Measurements from ENCODE around the gene SESTD1.
"Not testable (repeated sequence)": the region's sequence is repeated elsewhere in the genome, so short reads cannot be mapped to it uniquely, and the experiment has no call there.

The SESTD1 gene

GRCh38 chr2:179092912-179093311 is 171.7 kb downstream of the SESTD1 start:
- not testable (repeated sequence) for H2BK5ac ChIP-seq (ENCODE audit: low read depth, low read length, poor library complexity); H3K18ac ChIP-seq (ENCODE audit: low read length); H3K4me1 ChIP-seq (ENCODE audit: control insufficient read depth in 1 of 2, insufficient read depth in 2 of 2, low read length in 2 of 2); H3K27me3 ChIP-seq (ENCODE audit: insufficient read depth, low read length); H4K91ac ChIP-seq (ENCODE audit: low read depth, low read length); H2BK12ac ChIP-seq (ENCODE audit: low read length); H3K27ac ChIP-seq (ENCODE audit: low read depth, low read length); H2AK5ac ChIP-seq (ENCODE audit: low read length); H2AFZ ChIP-seq (ENCODE audit: insufficient read depth, low read length, poor library complexity); H3K79me1 ChIP-seq (ENCODE audit: low read length); DNase-seq; H3K4me3 ChIP-seq (ENCODE audit: low read depth, low read length); H4K12ac ChIP-seq (ENCODE audit: low read depth, low read length); H3K9ac ChIP-seq (ENCODE audit: low read length); H3K23ac ChIP-seq (ENCODE audit: low read length); H3K9me3 ChIP-seq (ENCODE audit: insufficient read depth, low read depth, low read length); H3K4ac ChIP-seq (ENCODE audit: low read depth, low read length); H3K14ac ChIP-seq (ENCODE audit: low read length); H4K8ac ChIP-seq (ENCODE audit: low read depth, low read length); H3K79me2 ChIP-seq (ENCODE audit: control insufficient read depth, insufficient read depth, low read length, poor library complexity); H3K4me2 ChIP-seq (ENCODE audit: low read length); H2BK120ac ChIP-seq (ENCODE audit: insufficient read depth, low read length, poor library complexity); H3K36me3 ChIP-seq (ENCODE audit: control insufficient read depth in 1 of 2, insufficient read depth in 2 of 2, low read length in 2 of 2)
- no CpG with 5 or more reads among the region's 4 CpGs for WGBS (ENCODE audit: extremely low coverage, insufficient coverage, insufficient read length)

DNA sequence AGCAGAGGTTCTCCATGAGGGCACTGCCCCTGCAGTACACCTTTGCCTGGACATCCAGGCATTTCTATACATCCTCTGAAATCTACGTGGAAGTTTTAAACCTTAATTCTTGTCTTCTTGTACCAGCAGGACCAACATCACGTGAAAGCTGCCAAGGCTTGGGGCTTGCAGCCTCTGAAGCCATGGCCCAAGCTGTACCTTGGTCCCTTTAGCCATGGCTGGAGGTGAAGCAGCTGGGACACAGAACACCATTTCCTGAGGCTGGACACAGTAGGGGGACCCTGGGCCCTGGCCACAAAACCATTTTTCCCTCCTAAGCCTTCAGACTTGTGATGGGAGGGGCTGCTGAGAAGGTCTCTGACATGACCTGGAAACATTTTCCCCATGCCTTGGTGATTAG is 181.9 kb downstream of the SESTD1 start:
- no peak overlapping the region for H2AFZ ChIP-seq (ENCODE audit: insufficient read depth, low read length, poor library complexity)
- no peak overlapping the region for H2BK120ac ChIP-seq (ENCODE audit: insufficient read depth, low read length, poor library complexity)
- H4K8ac ChIP-seq (ENCODE audit: low read depth, low read length): no peak overlapping the region
- no peaks in the 10 kb centered on the region for H3K27me3 ChIP-seq (ENCODE audit: insufficient read depth, low read length)
- no peak overlapping the region for H2BK5ac ChIP-seq (ENCODE audit: low read depth, low read length, poor library complexity)
- no peak overlapping the region for H4K91ac ChIP-seq (ENCODE audit: low read depth, low read length)
- no peak overlapping the region for H3K9ac ChIP-seq (ENCODE audit: low read length)
- H3K4ac ChIP-seq (ENCODE audit: low read depth, low read length): no peak overlapping the region
- no peaks in the 10 kb centered on the region for H3K36me3 ChIP-seq (ENCODE audit: control insufficient read depth in 1 of 2, insufficient read depth in 2 of 2, low read length in 2 of 2)
- no peak overlapping the region for H4K12ac ChIP-seq (ENCODE audit: low read depth, low read length)
- H3K79me2 ChIP-seq (ENCODE audit: control insufficient read depth, insufficient read depth, low read length, poor library complexity): no peaks in the 10 kb centered on the region
- H2AK5ac ChIP-seq (ENCODE audit: low read length): no peak overlapping the region
- no CpG with 5 or more reads among the region's 2 CpGs for WGBS (ENCODE audit: extremely low coverage, insufficient coverage, insufficient read length)
- H3K27ac ChIP-seq (ENCODE audit: low read depth, low read length): no peak overlapping the region
- H3K79me1 ChIP-seq (ENCODE audit: low read length): no peaks in the 10 kb centered on the region
- no peak overlapping the region for H3K23ac ChIP-seq (ENCODE audit: low read length)
- no peak overlapping the region for H3K14ac ChIP-seq (ENCODE audit: low read length)
- no peak overlapping the region for H3K4me3 ChIP-seq (ENCODE audit: low read depth, low read length)
- no peaks in the 10 kb centered on the region for H3K4me1 ChIP-seq (ENCODE audit: control insufficient read depth in 1 of 2, insufficient read depth in 2 of 2, low read length in 2 of 2)
- H3K9me3 ChIP-seq (ENCODE audit: insufficient read depth, low read depth, low read length): no peaks in the 10 kb centered on the region
- H2BK12ac ChIP-seq (ENCODE audit: low read length): no peak overlapping the region
- DNase-seq: no peak
- no peak overlapping the region for H3K4me2 ChIP-seq (ENCODE audit: low read length)
- H3K18ac ChIP-seq (ENCODE audit: low read length): no peak overlapping the region

DNA sequence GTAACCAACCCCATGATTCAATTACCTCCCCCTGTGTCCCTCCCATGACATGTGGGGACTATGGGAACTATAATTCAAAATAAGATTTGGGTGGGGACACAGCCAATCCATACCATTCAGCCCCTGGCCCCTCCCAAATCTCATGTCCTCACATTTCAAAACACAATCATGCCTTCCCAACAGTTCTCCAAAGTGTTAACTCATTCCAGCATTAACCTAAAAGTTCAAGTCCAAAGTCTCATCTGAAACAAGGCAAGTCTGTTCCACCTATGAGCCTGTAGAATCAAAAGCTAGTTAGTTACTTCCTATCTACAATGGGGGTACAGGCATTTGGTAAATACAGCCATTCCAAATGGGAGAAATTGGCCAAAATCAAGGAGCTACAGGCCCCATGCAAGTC is 182.7 kb downstream of the SESTD1 start:
- Histone ChIP-seq H3K9ac (ENCODE audit: low read length) (no peak overlapping the region), H3K36me3 (ENCODE audit: control insufficient read depth in 1 of 2, insufficient read depth in 2 of 2, low read length in 2 of 2) (no peaks in the 10 kb centered on the region), H2BK12ac (ENCODE audit: low read length) (no peak overlapping the region), H3K27me3 (ENCODE audit: insufficient read depth, low read length) (no peaks in the 10 kb centered on the region), H2BK120ac (ENCODE audit: insufficient read depth, low read length, poor library complexity) (no peak overlapping the region), H3K79me1 (ENCODE audit: low read length) (no peaks in the 10 kb centered on the region), H3K79me2 (ENCODE audit: control insufficient read depth, insufficient read depth, low read length, poor library complexity) (no peaks in the 10 kb centered on the region), H3K4me3 (ENCODE audit: low read depth, low read length) (no peak overlapping the region), H3K9me3 (ENCODE audit: insufficient read depth, low read depth, low read length) (no peaks in the 10 kb centered on the region), H3K4me1 (ENCODE audit: control insufficient read depth in 1 of 2, insufficient read depth in 2 of 2, low read length in 2 of 2) (no peaks in the 10 kb centered on the region), H4K91ac (ENCODE audit: low read depth, low read length) (no peak overlapping the region), H2AFZ (ENCODE audit: insufficient read depth, low read length, poor library complexity) (no peak overlapping the region), H3K14ac (ENCODE audit: low read length) (no peak overlapping the region), H3K27ac (ENCODE audit: low read depth, low read length) (no peak overlapping the region), H3K23ac (ENCODE audit: low read length) (no peak overlapping the region), H2BK5ac (ENCODE audit: low read depth, low read length, poor library complexity) (no peak overlapping the region), H3K4me2 (ENCODE audit: low read length) (no peak overlapping the region), H2AK5ac (ENCODE audit: low read length) (no peak overlapping the region), H4K12ac (ENCODE audit: low read depth, low read length) (no peak overlapping the region), H3K4ac (ENCODE audit: low read depth, low read length) (no peak overlapping the region), H3K18ac (ENCODE audit: low read length) (no peak overlapping the region), H4K8ac (ENCODE audit: low read depth, low read length) (no peak overlapping the region)
- DNase-seq: no peak

DNA sequence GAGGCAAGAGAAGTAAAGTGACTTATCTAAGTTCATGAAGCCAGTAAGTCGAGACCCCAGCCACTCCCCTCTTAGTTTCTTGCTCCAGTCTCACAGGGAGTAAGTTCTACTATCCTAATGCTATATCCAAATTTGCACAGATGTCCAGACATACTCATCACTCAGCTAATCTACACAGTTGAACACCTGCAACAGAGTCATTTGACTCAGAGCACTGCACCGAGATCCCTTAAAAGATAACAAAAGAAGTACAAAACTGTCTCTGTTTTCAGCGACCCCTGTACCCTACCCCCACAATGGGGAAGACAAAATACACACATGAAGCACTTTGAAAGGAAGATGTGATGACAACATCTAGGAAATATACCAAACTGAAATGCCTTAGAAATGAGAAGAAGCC is 192.1 kb downstream of the SESTD1 start:
- Histone ChIP-seq H2AFZ (ENCODE audit: insufficient read depth, low read length, poor library complexity) (no peak overlapping the region), H2BK120ac (ENCODE audit: insufficient read depth, low read length, poor library complexity) (no peak overlapping the region), H4K91ac (ENCODE audit: low read depth, low read length) (no peak overlapping the region), H3K36me3 (ENCODE audit: control insufficient read depth in 1 of 2, insufficient read depth in 2 of 2, low read length in 2 of 2) (no peaks in the 10 kb centered on the region), H2AK5ac (ENCODE audit: low read length) (no peak overlapping the region), H3K79me2 (ENCODE audit: control insufficient read depth, insufficient read depth, low read length, poor library complexity) (no peaks in the 10 kb centered on the region), H4K12ac (ENCODE audit: low read depth, low read length) (no peak overlapping the region), H3K27me3 (ENCODE audit: insufficient read depth, low read length) (no peaks in the 10 kb centered on the region), H3K14ac (ENCODE audit: low read length) (no peak overlapping the region), H3K4me1 (ENCODE audit: control insufficient read depth in 1 of 2, insufficient read depth in 2 of 2, low read length in 2 of 2) (no peaks in the 10 kb centered on the region), H3K4me2 (ENCODE audit: low read length) (no peak overlapping the region), H3K4ac (ENCODE audit: low read depth, low read length) (no peak overlapping the region), H3K27ac (ENCODE audit: low read depth, low read length) (no peak overlapping the region), H3K9me3 (ENCODE audit: insufficient read depth, low read depth, low read length) (no peaks in the 10 kb centered on the region), H2BK5ac (ENCODE audit: low read depth, low read length, poor library complexity) (no peak overlapping the region), H4K8ac (ENCODE audit: low read depth, low read length) (no peak overlapping the region), H3K4me3 (ENCODE audit: low read depth, low read length) (no peak overlapping the region), H3K9ac (ENCODE audit: low read length) (no peak overlapping the region), H3K18ac (ENCODE audit: low read length) (no peak overlapping the region), H2BK12ac (ENCODE audit: low read length) (no peak overlapping the region), H3K79me1 (ENCODE audit: low read length) (no peaks in the 10 kb centered on the region), H3K23ac (ENCODE audit: low read length) (no peak overlapping the region)
- no CpG with 5 or more reads among the region's 3 CpGs for WGBS (ENCODE audit: extremely low coverage, insufficient coverage, insufficient read length)
- no peak for DNase-seq

Data from trophoblast cell (in vitro differentiated cells and primary cell).